KOPT-K1 (cell line): ENCODE measurements around the gene PLSCR3.

ENCODE experiments used
- H3K27ac ChIP-seq: fragments of 200-600 bp; sonication (generic); 2 replicates; pipeline ENCODE4 v1.5.1; 2016; ENCODE audit warnings: antibody characterized with exemption, mild to moderate bottlenecking, low read depth, low read length; ENCODE audit not compliant: poor library complexity, severe bottlenecking
- H3K36me3 ChIP-seq: fragments of 200-600 bp; sonication (generic); 2 replicates; pipeline ENCODE4 v1.5.1; 2017; ENCODE audit warnings: antibody characterized with exemption, mild to moderate bottlenecking, low read length, moderate library complexity; ENCODE audit not compliant: insufficient read depth
- H3K9me3 ChIP-seq: fragments of 200-600 bp; sonication (generic); 2 replicates; pipeline ENCODE4 v1.5.1; 2017; ENCODE audit warnings: antibody characterized with exemption, low read length, mild to moderate bottlenecking; ENCODE audit not compliant: insufficient read depth, poor library complexity, severe bottlenecking

Gene PLSCR3

GRCh38 chr17:7432296-7432695, 38.0 kb upstream of the PLSCR3 start:
- Histone ChIP-seq H3K27ac (no peak overlapping the region), H3K36me3 (no peaks in the 10 kb centered on the region), H3K9me3 (no peaks in the 10 kb centered on the region)

GRCh38 chr17:7431231-7431630, 36.9 kb upstream of the PLSCR3 start:
- no peaks in the 10 kb centered on the region for H3K36me3 ChIP-seq
- no peaks in the 10 kb centered on the region for H3K9me3 ChIP-seq
- H3K27ac ChIP-seq, result no peak overlapping the region

- no peak overlapping the region for H3K27ac ChIP-seq
- no peaks in the 10 kb centered on the region for H3K9me3 ChIP-seq
- no peaks in the 10 kb centered on the region for H3K36me3 ChIP-seq
Measured at GRCh38 chr17:7429722-7430121, 35.4 kb upstream of the PLSCR3 start.

GRCh38 chr17:7428557-7428956, 34.2 kb upstream of the PLSCR3 start, which contains the start of gene SPEM3:
TSS of gene SPEM3 (plus strand) at chr17:7428857. CDS start at chr17:7428903, 46 bp downstream.
- Histone ChIP-seq H3K36me3 (no peaks in the 10 kb centered on the region), H3K27ac (no peak within 1 kb of the TSS), H3K9me3 (no peaks in the 10 kb centered on the region)

GRCh38 chr17:7427549-7427948, 33.2 kb upstream of the PLSCR3 start:
- H3K9me3 ChIP-seq, result no peaks in the 10 kb centered on the region
- no peak overlapping the region for H3K27ac ChIP-seq
- no peaks in the 10 kb centered on the region for H3K36me3 ChIP-seq

GRCh38 chr17:7426896-7427489, 32.7 kb upstream of the PLSCR3 start:
- Histone ChIP-seq H3K27ac (no peak overlapping the region), H3K36me3 (no peaks in the 10 kb centered on the region), H3K9me3 (no peaks in the 10 kb centered on the region)

- no peak overlapping the region for H3K27ac ChIP-seq
- H3K9me3 ChIP-seq, result no peaks in the 10 kb centered on the region
- H3K36me3 ChIP-seq, result no peaks in the 10 kb centered on the region
Measured at GRCh38 chr17:7426203-7426863, 32.0 kb upstream of the PLSCR3 start.

GRCh38 chr17:7425756-7426155, 31.4 kb upstream of the PLSCR3 start:
- no peaks in the 10 kb centered on the region for H3K9me3 ChIP-seq
- H3K27ac ChIP-seq, result no peak overlapping the region
- H3K36me3 ChIP-seq, result no peaks in the 10 kb centered on the region

- no peaks in the 10 kb centered on the region for H3K9me3 ChIP-seq
- no peaks in the 10 kb centered on the region for H3K36me3 ChIP-seq
- no peak within 1 kb of the TSS for H3K27ac ChIP-seq
Measured at GRCh38 chr17:7425316-7425715, 31.0 kb upstream of the PLSCR3 start, which contains the start of gene SPEM2. TSS of gene SPEM2 (plus strand) at chr17:7425616. CDS start at chr17:7425689, 73 bp downstream.

- H3K9me3 ChIP-seq, result no peaks in the 10 kb centered on the region
- no peak overlapping the region for H3K27ac ChIP-seq
- no peaks in the 10 kb centered on the region for H3K36me3 ChIP-seq
Measured at GRCh38 chr17:7423679-7424078, 29.4 kb upstream of the PLSCR3 start.

- no peaks in the 10 kb centered on the region for H3K9me3 ChIP-seq
- no peak overlapping the region for H3K27ac ChIP-seq
Measured at GRCh38 chr17:7421186-7421585, 26.9 kb upstream of the PLSCR3 start.

GRCh38 chr17:7419819-7420610, 25.7 kb upstream of the PLSCR3 start, which contains the start of gene SPEM1:
TSS of gene SPEM1 (plus strand) at chr17:7420324. CDS start at chr17:7420385, 61 bp downstream.
- no peaks in the 10 kb centered on the region for H3K9me3 ChIP-seq
- H3K36me3 ChIP-seq, result no peaks in the 10 kb centered on the region
- no peak within 1 kb of the TSS for H3K27ac ChIP-seq

More at GRCh38 chr17:7421186-7421585, 26.9 kb upstream of the PLSCR3 start:
- H3K36me3 ChIP-seq, result no peaks in the 10 kb centered on the region

GRCh38 chr17:7418472-7419152, 24.3 kb upstream of the PLSCR3 start:
- Histone ChIP-seq H3K36me3 (no peaks in the 10 kb centered on the region), H3K9me3 (no peaks in the 10 kb centered on the region), H3K27ac (no peak overlapping the region)

- Histone ChIP-seq H3K9me3 (no peaks in the 10 kb centered on the region), H3K27ac (no peak overlapping the region), H3K36me3 (no peaks in the 10 kb centered on the region)
Measured at GRCh38 chr17:7417056-7417655, 22.8 kb upstream of the PLSCR3 start.
